Transverse colon (tissue), 4 donors: ENCODE results near the gene RPRD2.

Experiments
- CTCF ChIP-seq, 5 experiments: fragments of 200-600 bp in 3 of 5; fragments of 450-650 bp in 2 of 5; sonication (generic) in 3 of 5; IDR thresholded peaks; 1 replicate in 2 of 5; 2 replicates in 3 of 5; pipeline ENCODE4 v1.5.1; 2016 to 2017; ENCODE audit warnings: antibody characterized with exemption in 5 of 5, inconsistent platforms in 3 of 5, mild to moderate bottlenecking in 2 of 5, moderate library complexity in 1 of 5
- EP300 ChIP-seq: sonication (generic); formaldehyde crosslinking; IDR thresholded peaks from one replicate; pipeline ENCODE4 v1.6.1; 2017; ENCODE audit warnings: antibody characterized with exemption, low read depth
- POLR2A ChIP-seq: fragments of 450-650 bp; IDR thresholded peaks from one replicate; pipeline ENCODE4 v1.6.1; 2016; ENCODE audit warnings: antibody characterized with exemption, mild to moderate bottlenecking, moderate library complexity
- POLR2AphosphoS5 ChIP-seq, 3 donors: sonication (generic); formaldehyde crosslinking; IDR thresholded peaks; one replicate each; pipeline ENCODE4 v1.6.1; 2016; ENCODE audit warnings: antibody characterized with exemption in 3 of 3

- TF ChIP-seq CTCF (IDR thresholded peaks at IDR 0.05) (no peak), POLR2A (no peak), POLR2AphosphoS5 (IDR thresholded peaks at IDR 0.05) (no peak), EP300 (no peak)
Measured at GRCh38 chr1:150473659-150474058, 109.7 kb downstream of the RPRD2 start.
